Bronchial epithelial cell (primary cell): ENCODE results near the gene ATP9A. TPM values are rescaled to one million over a fixed set of nuclear protein-coding genes. Genes with fewer than 3 reads are reported as not detected.

Experiments
- DNase-seq: peaks from one replicate; pipeline ENCODE4 v3.0.0-alpha.2; 2010; ENCODE audit warnings: low read depth
- FAIRE-seq: peaks from 2 replicates; lab custom pipeline; 2011; peaks lifted over from hg19 to GRCh38; lab: Jason Lieb, UNC
- H3K27me3 ChIP-seq: 2 replicates; pipeline ENCODE4 v1.5.1; 2011; ENCODE audit warnings: low read length; ENCODE audit not compliant: control insufficient read depth, insufficient read depth
- H3K36me3 ChIP-seq: 2 replicates; pipeline ENCODE4 v1.5.1; 2011; ENCODE audit warnings: low read length; ENCODE audit not compliant: control insufficient read depth, insufficient read depth
- H3K4me3 ChIP-seq: 2 replicates; pipeline ENCODE4 v1.5.1; 2011; ENCODE audit warnings: mild to moderate bottlenecking, low read depth, low read length, control low read depth
- total RNA-seq: library from RNA; depleted of rRNA; stranded (reverse); fragments of >200 nt; gene quantifications from 2 replicates; pipeline ENCODE4 v1.2.1, GENCODE V29; 2014
- TF ChIP-seq, protein P1 (sequence below): IDR thresholded peaks from 2 replicates; pipeline ENCODE4 v1.5.1; 2011; ENCODE audit warnings: mild to moderate bottlenecking, moderate library complexity, low read length, control low read depth, inconsistent platforms; ENCODE audit not compliant: insufficient read depth, severe bottlenecking

The ATP9A gene
- total RNA-seq, 1 donor from 2014 or later: 26.3 TPM

DNA sequence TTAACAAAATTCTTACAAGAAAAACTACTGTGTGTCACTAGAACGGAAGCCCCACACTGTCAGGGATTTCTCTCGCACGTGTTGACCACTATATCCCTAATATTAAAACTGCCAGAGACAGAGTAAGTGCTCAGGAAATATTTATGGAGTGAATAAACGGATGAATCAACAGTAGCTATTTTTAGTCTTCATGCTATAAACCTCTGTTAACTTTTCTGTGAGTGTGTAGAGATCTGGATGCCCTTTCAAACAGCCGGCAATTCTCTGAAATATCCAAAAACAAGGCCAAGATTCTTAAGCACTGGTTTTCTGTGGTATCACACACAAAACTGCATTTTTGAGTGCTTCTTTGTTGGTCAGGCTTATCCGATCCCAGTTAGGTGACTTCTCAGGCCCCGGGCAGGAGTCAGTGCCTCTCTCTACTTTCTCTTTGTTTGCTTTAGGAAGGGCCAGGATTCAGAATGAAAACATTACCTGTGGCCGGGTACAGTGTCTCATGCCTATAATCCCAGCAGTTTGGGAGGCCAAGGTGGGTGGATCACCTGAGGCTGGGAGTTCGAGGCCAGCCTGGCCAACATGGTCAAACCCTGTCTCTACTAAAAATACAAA is 15.7 kb downstream of the ATP9A start:
- FAIRE-seq: no peak
- Histone ChIP-seq H3K4me3 (no peak overlapping the region), H3K27me3 (no peaks in the 10 kb centered on the region), H3K36me3 (no peaks in the 10 kb centered on the region)
- peak; percentile 85 for DNase-seq
- TF ChIP-seq, protein P1, sequence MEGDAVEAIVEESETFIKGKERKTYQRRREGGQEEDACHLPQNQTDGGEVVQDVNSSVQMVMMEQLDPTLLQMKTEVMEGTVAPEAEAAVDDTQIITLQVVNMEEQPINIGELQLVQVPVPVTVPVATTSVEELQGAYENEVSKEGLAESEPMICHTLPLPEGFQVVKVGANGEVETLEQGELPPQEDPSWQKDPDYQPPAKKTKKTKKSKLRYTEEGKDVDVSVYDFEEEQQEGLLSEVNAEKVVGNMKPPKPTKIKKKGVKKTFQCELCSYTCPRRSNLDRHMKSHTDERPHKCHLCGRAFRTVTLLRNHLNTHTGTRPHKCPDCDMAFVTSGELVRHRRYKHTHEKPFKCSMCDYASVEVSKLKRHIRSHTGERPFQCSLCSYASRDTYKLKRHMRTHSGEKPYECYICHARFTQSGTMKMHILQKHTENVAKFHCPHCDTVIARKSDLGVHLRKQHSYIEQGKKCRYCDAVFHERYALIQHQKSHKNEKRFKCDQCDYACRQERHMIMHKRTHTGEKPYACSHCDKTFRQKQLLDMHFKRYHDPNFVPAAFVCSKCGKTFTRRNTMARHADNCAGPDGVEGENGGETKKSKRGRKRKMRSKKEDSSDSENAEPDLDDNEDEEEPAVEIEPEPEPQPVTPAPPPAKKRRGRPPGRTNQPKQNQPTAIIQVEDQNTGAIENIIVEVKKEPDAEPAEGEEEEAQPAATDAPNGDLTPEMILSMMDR: no peak

DNA sequence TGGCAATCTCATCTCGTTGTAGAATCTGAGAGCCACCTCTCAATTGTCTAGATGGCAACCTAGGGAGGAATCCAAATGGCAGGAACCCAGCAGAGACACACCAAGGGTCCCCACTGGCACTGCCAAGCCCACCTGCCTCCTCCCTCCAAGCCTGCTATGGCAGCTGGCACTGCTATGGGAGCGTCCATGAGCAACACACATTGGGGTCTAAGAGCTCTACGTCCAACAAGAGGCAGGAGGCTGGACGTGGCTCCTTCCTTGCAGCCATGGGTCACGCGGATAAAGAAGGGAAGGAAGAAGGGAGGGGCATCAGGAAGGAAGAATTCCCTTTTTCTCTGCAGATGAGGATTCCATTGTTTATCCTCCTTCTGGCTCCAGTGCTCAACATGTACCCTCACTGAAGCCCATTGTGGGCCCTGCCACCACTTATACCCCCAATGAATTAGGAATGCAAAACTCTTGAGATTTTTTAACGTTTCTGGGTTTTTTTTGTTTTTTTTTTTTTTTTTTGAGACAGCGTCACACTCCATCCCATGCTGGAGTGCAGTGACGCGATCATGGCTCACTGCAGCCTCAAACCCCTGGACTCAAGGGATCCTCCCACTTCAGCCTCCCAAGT is 17.3 kb downstream of the ATP9A start:
- TF ChIP-seq, protein P1: no peak
- FAIRE-seq (no peak), DNase-seq (no peak)
- H3K4me3 ChIP-seq: no peak overlapping the region
- H3K36me3 ChIP-seq: no peaks in the 10 kb centered on the region
- no peaks in the 10 kb centered on the region for H3K27me3 ChIP-seq

GRCh38 chr20:51750037-51750769 is 18.0 kb downstream of the ATP9A start:
- TF ChIP-seq, protein P1: no peak
- DNase-seq (peak; percentile 98), FAIRE-seq (no peak)
- no peaks in the 10 kb centered on the region for H3K36me3 ChIP-seq
- H3K27me3 ChIP-seq: no peaks in the 10 kb centered on the region
- no peak overlapping the region for H3K4me3 ChIP-seq

DNA sequence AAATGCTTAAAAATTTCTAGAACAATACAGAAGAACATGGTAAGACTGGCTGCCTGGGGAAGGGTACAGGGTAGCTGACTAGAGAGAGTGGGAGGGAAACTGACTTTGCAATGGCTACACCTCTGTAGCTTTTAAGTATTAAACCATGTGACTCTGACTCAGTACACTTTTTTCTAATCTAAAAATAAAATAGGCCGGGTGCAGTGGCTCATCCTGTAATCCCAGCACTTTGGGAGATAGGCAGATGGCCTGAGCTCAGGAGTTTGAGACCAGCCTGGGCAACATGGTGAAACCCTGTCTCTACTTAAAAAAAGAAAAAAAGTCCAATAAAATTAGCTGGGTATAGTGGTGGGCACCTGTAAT is 18.5 kb downstream of the ATP9A start:
- Histone ChIP-seq H3K4me3 (no peak overlapping the region), H3K36me3 (no peaks in the 10 kb centered on the region), H3K27me3 (no peaks in the 10 kb centered on the region)
- TF ChIP-seq, protein P1: no peak
- peak; percentile 82 for DNase-seq
- no peak for FAIRE-seq

DNA sequence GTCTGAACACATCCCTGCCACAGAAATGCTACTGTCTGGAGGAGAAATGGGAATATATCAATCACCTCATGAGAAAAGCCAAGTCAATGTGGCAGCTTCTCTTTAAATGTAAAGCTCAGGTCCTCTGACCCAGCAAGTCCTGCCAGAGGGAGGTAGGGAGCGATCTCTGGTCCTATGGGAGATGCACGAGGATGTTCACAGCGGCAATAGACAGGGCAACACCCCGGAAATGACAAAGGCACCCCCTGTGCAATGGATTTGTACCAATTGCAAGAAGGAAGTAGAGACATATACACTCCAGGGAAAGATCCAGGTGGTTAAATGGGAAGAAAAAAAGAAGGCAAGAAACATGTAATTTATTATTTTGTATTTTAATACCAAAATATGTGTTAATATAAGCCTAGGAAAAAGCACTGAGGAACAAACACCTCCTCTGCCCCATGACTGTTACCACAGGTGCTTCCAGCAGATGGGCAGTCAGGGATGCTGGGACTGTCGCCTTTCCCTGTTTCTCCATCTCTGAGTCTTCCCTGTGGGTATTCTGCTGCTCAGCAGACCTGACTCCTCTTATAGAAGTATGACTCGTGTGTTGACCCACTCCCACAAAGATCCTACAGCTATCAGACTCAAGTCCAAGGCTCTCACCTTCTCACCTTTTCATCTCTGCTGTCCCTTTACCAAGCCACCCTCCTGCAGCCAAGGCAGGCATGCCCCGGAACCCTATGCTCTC is 20.8 kb downstream of the ATP9A start:
- no peaks in the 10 kb centered on the region for H3K36me3 ChIP-seq
- H3K4me3 ChIP-seq: no peak overlapping the region
- no peak for FAIRE-seq
- no peaks in the 10 kb centered on the region for H3K27me3 ChIP-seq
- TF ChIP-seq, protein P1: no peak
- no peak for DNase-seq
